CD4-positive, alpha-beta T cell treated with Interleukin-2 at 100 ng/mL for 4 hours (primary cell): ENCODE measurements around the gene CDHR2.
"Not testable (repeated sequence)": the region's sequence is repeated elsewhere in the genome, so short reads cannot be mapped to it uniquely, and the experiment has no call there.

Experiments
- DNase-seq: peaks from one replicate; pipeline ENCODE4 v3.0.0-alpha.2; 2020; ENCODE audit warnings: low spot score

Gene CDHR2

GRCh38 chr5:176570044-176570443 is 20.9 kb downstream of the CDHR2 start:
- DNase-seq = no peak

GRCh38 chr5:176573564-176574296 is 24.6 kb downstream of the CDHR2 start:
- DNase-seq = peak; percentile 80

GRCh38 chr5:176574297-176574591 is 25.1 kb downstream of the CDHR2 start:
- no peak for DNase-seq

GRCh38 chr5:176575066-176575465 is 25.9 kb downstream of the CDHR2 start:
- no peak for DNase-seq

GRCh38 chr5:176575488-176576422 is 26.6 kb downstream of the CDHR2 start:
- no peak for DNase-seq

- no peak for DNase-seq
Observed at GRCh38 chr5:176577312-176578176, 28.4 kb downstream of the CDHR2 start.

GRCh38 chr5:176578391-176578808 is 29.3 kb downstream of the CDHR2 start:
- DNase-seq = peak; percentile 37

GRCh38 chr5:176579323-176579722 is 30.2 kb downstream of the CDHR2 start:
- DNase-seq = no peak

- DNase-seq = no peak
Observed at GRCh38 chr5:176581361-176581760, 32.2 kb downstream of the CDHR2 start.

- DNase-seq = no peak
Observed at GRCh38 chr5:176583076-176583475, 33.9 kb downstream of the CDHR2 start.

GRCh38 chr5:176587398-176587797 is 38.3 kb downstream of the CDHR2 start:
- no peak for DNase-seq

GRCh38 chr5:176588297-176588696 is 39.2 kb downstream of the CDHR2 start:
- DNase-seq = no peak

GRCh38 chr5:176589039-176589769 is 40.1 kb downstream of the CDHR2 start:
- DNase-seq = no peak

GRCh38 chr5:176590035-176590717 is 41.0 kb downstream of the CDHR2 start:
- DNase-seq = no peak

- DNase-seq = not testable (repeated sequence)
Observed at GRCh38 chr5:176591667-176592066, 42.5 kb downstream of the CDHR2 start.

GRCh38 chr5:176592573-176592972 is 43.4 kb downstream of the CDHR2 start:
- DNase-seq = no peak

GRCh38 chr5:176593273-176593869 is 44.2 kb downstream of the CDHR2 start:
- DNase-seq = no peak

GRCh38 chr5:176594554-176594953 is 45.4 kb downstream of the CDHR2 start:
- DNase-seq = no peak

- no peak for DNase-seq
Observed at GRCh38 chr5:176595386-176595943, 46.3 kb downstream of the CDHR2 start.

- DNase-seq = no peak
Observed at GRCh38 chr5:176596069-176596644, 47.0 kb downstream of the CDHR2 start.
